NCI-H2107 treated with DMSO at 0.1 percent for 48 hours (cell line): ENCODE measurements around the gene CHN2.

Experiments used
- DNase-seq: peaks from one replicate; lab custom pipeline; 2025; ENCODE audit not compliant: unreplicated experiment; lab: John Stamatoyannopoulos, UW

CHN2 gene

GRCh38 chr7:29281782-29282541, 87.4 kb downstream of the CHN2 start:
- peak; percentile 58 for DNase-seq

- peak; percentile 93 for DNase-seq
Observed at GRCh38 chr7:29282819-29283414, 88.3 kb downstream of the CHN2 start.

- no peak for DNase-seq
Observed at GRCh38 chr7:29284696-29285443, 90.3 kb downstream of the CHN2 start.

- DNase-seq, result peak; percentile 97
Observed at GRCh38 chr7:29285444-29285793, 90.8 kb downstream of the CHN2 start.

- no peak for DNase-seq
Observed at GRCh38 chr7:29285861-29286260, 91.3 kb downstream of the CHN2 start.

- no peak for DNase-seq
Observed at GRCh38 chr7:29287366-29287765, 92.8 kb downstream of the CHN2 start.

GRCh38 chr7:29288181-29289091, 93.9 kb downstream of the CHN2 start:
- DNase-seq, result no peak

- no peak for DNase-seq
Observed at GRCh38 chr7:29289156-29290021, 94.8 kb downstream of the CHN2 start.

- no peak for DNase-seq
Observed at GRCh38 chr7:29290829-29291228, 96.3 kb downstream of the CHN2 start.

GRCh38 chr7:29291723-29292618, 97.4 kb downstream of the CHN2 start:
- no peak for DNase-seq

GRCh38 chr7:29292886-29293658, 98.5 kb downstream of the CHN2 start:
- no peak for DNase-seq

GRCh38 chr7:29296421-29296820, 101.8 kb downstream of the CHN2 start:
- DNase-seq, result no peak

- no peak for DNase-seq
Observed at GRCh38 chr7:29297194-29297890, 102.8 kb downstream of the CHN2 start.

GRCh38 chr7:29299086-29299485, 104.5 kb downstream of the CHN2 start:
- DNase-seq, result no peak

- DNase-seq, result no peak
Observed at GRCh38 chr7:29300026-29300480, 105.5 kb downstream of the CHN2 start.

- no peak for DNase-seq
Observed at GRCh38 chr7:29300649-29301048, 106.1 kb downstream of the CHN2 start.

- no peak for DNase-seq
Observed at GRCh38 chr7:29302666-29303395, 108.3 kb downstream of the CHN2 start.
